ENCODE measurements around the gene EPAS1.

The EPAS1 gene

DNA sequence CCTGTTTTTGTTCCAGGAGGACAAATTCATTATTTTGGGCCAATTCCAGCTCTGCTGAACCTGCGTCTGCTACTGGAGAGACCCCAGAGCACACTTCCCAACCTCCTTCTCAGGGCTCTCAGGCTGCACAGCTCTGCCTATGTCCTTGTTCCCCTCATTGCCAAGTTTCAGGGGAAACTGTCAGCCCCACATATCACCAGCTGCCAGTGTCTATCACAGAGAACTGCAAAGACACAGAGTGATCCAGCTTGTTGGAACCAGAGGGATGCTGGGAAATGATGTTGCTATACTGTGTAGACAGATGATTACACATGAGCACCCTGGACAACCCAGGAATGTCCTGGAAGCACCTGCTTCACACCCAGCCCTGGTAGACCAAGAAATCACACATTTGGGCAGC is 114.8 kb downstream of the EPAS1 start:
- no peak for DNase-seq

DNA sequence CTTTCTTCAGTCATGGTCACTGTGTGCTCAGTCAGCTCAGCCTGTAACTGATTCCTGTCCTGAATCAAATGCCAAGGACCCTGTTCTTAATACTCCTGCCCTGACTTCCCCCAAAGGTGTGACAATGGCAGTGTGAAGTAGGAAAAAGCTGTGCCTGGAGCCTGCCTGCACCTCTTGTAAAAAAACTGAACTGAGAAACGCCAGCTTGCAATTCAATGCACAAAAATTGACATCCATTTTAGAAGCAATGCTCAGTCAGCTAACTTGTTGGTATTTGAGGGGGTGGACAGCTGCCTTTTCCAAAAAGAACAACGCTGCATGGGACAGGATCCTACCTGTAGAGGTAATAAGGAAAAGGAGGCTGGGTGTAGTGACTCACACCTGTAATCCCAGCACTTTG is 115.9 kb downstream of the EPAS1 start:
- no peak for DNase-seq

DNA sequence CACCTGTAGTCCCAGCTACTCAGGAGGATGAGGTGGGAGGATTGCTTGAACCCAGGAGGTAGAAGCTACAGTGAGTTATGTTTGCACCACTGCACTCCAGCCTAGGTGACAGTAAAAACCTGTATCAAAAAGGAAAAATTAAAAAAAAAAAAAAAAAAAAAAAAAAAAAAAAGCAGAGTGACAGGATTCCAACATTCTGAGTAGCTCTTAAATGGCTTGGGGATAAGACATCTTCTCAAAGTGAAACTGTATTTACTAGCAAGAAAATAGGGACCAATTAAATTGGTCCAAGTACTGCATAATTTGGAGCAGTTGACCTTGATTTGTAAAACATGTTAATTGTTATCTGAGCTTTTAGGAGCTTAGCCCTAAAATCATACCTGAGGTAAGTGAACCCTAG is 116.4 kb downstream of the EPAS1 start:
- no peak for DNase-seq

DNA sequence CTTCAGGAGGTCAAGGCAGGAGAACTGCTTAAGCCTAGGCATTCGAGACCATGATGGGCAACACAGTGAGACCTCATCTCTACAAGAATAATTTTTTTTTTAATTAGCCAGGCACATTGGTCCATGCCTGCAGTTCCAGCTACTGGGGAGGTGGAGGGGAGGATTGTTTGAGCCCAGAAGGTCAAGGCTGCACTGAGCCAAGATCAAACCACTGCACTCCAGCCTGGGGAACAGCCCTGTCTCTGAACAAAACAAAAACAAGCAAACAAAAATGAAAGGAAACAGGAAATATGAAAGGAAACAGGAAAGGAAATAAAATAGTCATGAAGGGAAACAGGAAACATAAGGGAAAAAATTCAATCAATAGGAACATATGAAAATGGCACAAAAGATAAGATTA is 117.5 kb downstream of the EPAS1 start:
- DNase-seq = no peak

- no peak for DNase-seq
These were observed 119.1 kb downstream of the EPAS1 start for GRCh38 chr2:46416280-46416679.

- DNase-seq = no peak
These were observed 119.7 kb downstream of the EPAS1 start for GRCh38 chr2:46416739-46417403.

DNA sequence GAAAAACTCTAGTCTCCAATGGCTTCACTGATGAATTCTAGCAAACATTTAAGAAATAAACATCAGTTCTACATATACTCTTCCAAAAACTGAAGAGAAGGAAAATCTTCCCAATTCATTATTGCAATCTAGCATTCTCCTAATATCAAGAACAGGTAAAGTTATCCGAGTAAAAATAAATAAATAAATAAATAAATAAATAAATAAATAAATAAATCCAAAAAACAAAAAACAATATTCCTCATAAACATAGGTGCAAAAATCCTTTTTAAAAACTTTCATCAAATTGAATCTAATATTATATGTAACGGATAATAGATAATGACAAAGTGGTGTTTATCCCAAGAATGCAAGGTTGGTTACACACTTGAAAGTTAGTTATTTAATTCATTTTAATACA is 123.7 kb downstream of the EPAS1 start:
- DNase-seq = no peak

- DNase-seq = no peak
These were observed 124.2 kb downstream of the EPAS1 start for GRCh38 chr2:46421361-46421760.

- DNase-seq = no peak
These were observed 125.6 kb downstream of the EPAS1 start for GRCh38 chr2:46422717-46423394.

DNA sequence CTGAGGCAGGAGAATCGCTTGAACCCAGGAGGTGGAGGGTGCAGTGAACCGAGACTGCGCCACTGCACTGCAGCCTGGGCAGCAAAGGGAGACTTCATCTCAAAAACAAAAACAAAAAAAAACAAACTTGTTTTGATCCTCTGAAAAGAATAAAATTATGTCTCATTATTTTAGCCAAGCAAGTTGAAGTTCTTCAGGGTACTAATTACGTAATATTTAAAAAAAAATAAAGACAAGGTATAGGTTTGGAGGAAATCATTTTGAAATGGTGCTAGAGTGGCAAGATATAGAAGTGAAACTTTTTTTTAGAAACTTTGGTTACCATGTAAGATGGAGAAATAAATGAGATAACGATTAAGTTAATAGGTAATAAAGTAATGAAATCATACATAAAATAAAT is 127.7 kb downstream of the EPAS1 start:
- DNase-seq = no peak

DNA sequence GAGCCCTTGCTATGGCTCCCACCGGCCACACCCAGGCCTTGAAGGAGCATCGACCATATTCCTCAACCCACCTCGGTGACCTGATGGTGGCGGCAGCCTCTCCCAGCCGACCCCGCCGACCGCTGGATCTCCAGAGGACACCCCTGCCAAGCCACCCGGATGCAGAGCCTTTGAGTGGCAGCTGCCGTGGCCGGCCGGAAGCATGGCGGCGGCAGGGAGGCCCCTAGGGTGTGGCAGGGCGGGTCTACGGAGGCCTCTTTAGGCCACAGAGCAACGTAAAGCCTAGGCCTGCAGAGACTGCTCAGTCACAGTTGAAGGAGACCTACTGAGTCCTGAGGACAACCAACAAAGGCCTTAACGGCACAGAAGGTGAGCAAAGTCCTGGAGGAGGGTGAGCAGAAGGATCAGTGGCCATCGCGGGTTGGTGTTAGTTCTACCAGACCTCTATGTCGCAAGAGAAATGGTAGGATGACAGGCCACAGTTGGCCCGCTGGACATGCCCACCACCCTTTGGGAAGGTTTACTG is 131.8 kb downstream of the EPAS1 start:
- DNase-seq = no peak

DNA sequence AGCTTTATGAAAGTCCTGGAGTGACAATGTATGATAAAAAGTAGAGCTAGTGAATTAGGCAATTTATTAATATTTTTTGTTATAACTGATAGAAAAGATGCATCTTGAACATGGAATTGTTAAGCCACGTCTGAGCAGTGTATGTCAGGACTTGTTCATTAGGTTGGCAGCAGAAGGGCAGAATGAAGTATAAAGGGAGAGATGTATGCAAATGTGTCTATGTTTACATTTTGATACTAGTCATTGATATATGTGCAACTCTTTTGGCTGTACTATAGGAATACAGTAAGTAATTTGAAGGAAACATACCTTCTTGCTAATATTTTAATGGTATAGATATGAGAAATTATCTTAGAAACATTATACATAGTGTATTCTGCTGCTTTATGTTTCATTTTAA is 133.2 kb downstream of the EPAS1 start:
- no peak for DNase-seq

- DNase-seq = no peak
These were observed 133.8 kb downstream of the EPAS1 start for GRCh38 chr2:46430992-46431391.

- no peak for DNase-seq
These were observed 134.5 kb downstream of the EPAS1 start for GRCh38 chr2:46431481-46432235.

DNA sequence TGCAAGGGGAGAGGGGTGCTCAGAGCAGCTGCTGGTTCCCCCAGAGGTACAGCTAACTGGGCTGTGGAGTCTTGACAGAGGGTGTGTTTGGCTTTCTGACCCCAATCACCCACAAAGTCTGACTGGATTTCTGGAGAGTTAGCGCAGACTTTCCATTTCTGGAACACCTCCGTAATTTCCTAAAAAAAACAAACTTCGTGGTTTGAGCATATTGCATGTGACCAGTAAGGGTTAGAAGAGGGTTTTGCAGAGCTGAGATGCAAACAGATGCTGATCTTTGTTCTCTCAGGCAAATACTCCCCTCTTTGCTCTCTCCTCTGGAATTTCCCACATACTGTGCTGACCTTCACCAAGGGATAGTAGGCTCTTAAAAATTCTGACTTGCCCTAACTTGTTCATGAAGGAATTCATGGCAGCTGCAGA is 137.7 kb downstream of the EPAS1 start:
- DNase-seq = no peak

- no peak for DNase-seq
These were observed 138.1 kb downstream of the EPAS1 start for GRCh38 chr2:46435353-46435752.

- DNase-seq = no peak
These were observed 138.7 kb downstream of the EPAS1 start for GRCh38 chr2:46435796-46436360.

All from NCI-H187 (cell line).